Smooth muscle cell (in vitro differentiated cells): ENCODE measurements around the gene SIGLEC8. TPM values are rescaled to one million over a fixed set of nuclear protein-coding genes. Genes with fewer than 3 reads are reported as not detected.

Experiments
- DNase-seq: peaks from one replicate; lab custom pipeline; 2025; ENCODE audit not compliant: unreplicated experiment; lab: John Stamatoyannopoulos, UW
- H2AFZ ChIP-seq: fragments of 200-600 bp; sonication (generic); 2 replicates; pipeline ENCODE4 v1.6.0; 2016; ENCODE audit warnings: antibody characterized with exemption, low read depth, mild to moderate bottlenecking
- H3F3A ChIP-seq: fragments of 200-600 bp; sonication (generic); 2 replicates; pipeline ENCODE4 v1.6.0; 2017; ENCODE audit warnings: antibody characterized with exemption, low read depth
- H3K27ac ChIP-seq: fragments of 200-600 bp; sonication (generic); 2 replicates; pipeline ENCODE4 v1.5.1; 2016; ENCODE audit warnings: low read depth, mild to moderate bottlenecking
- H3K27me3 ChIP-seq: fragments of 200-600 bp; sonication (generic); 2 replicates; pipeline ENCODE4 v1.6.1; 2016; ENCODE audit warnings: low read depth, mild to moderate bottlenecking
- H3K36me3 ChIP-seq: fragments of 200-600 bp; sonication (generic); 2 replicates; pipeline ENCODE4 v1.5.1; 2016; ENCODE audit warnings: low read depth
- H3K4me1 ChIP-seq: fragments of 200-600 bp; sonication (generic); 2 replicates; pipeline ENCODE4 v1.5.1; 2016; ENCODE audit warnings: low read depth
- H3K4me2 ChIP-seq: fragments of 200-600 bp; sonication (generic); 2 replicates; pipeline ENCODE4 v1.6.0; 2016; ENCODE audit warnings: mild to moderate bottlenecking
- H3K4me3 ChIP-seq: fragments of 200-600 bp; sonication (generic); 2 replicates; pipeline ENCODE4 v1.5.1; 2016; ENCODE audit warnings: mild to moderate bottlenecking
- H3K79me2 ChIP-seq: fragments of 200-600 bp; sonication (generic); 2 replicates; pipeline ENCODE4 v1.6.0; 2016; ENCODE audit warnings: low read depth, mild to moderate bottlenecking
- H3K9ac ChIP-seq: fragments of 200-600 bp; sonication (generic); 2 replicates; pipeline ENCODE4 v1.6.0; 2016; ENCODE audit warnings: low read depth
- H3K9me3 ChIP-seq: fragments of 200-600 bp; sonication (generic); replicated peaks from 2 replicates; pipeline ENCODE4 v1.5.1; 2016; ENCODE audit warnings: low read depth
- H4K20me1 ChIP-seq: fragments of 200-600 bp; sonication (generic); 2 replicates; pipeline ENCODE4 v1.6.0; 2016; ENCODE audit warnings: low read depth
- CTCF ChIP-seq: fragments of 200-600 bp; sonication (generic); IDR thresholded peaks from 2 replicates; pipeline ENCODE4 v1.5.1; 2017; ENCODE audit warnings: borderline replicate concordance, mild to moderate bottlenecking, antibody characterized with exemption; ENCODE audit not compliant: insufficient read depth, poor library complexity, severe bottlenecking
- WGBS: methylation state at CpG from one replicate; pipeline ENCODE4 v1.1.7; 2016; ENCODE audit warnings: low lambda C conversion rate; 5-methylcytosine and 5-hydroxymethylcytosine counted together
- polyA plus RNA-seq: library from polyadenylated mRNA; unstranded; fragments of >200 nt; fragmentation: Nextera tagmentation; extraction: Ambion mirVana; gene quantifications from 2 replicates; pipeline ENCODE4 v1.2.1, GENCODE V29; 2016
- total RNA-seq: library from RNA; depleted of rRNA; stranded (reverse); fragments of >200 nt; gene quantifications from 2 replicates; pipeline ENCODE4 v1.2.3, GENCODE V29; 2014

Gene SIGLEC8
- not detected in 2 replicates for total RNA-seq
- not detected in 2 replicates for polyA plus RNA-seq

DNA sequence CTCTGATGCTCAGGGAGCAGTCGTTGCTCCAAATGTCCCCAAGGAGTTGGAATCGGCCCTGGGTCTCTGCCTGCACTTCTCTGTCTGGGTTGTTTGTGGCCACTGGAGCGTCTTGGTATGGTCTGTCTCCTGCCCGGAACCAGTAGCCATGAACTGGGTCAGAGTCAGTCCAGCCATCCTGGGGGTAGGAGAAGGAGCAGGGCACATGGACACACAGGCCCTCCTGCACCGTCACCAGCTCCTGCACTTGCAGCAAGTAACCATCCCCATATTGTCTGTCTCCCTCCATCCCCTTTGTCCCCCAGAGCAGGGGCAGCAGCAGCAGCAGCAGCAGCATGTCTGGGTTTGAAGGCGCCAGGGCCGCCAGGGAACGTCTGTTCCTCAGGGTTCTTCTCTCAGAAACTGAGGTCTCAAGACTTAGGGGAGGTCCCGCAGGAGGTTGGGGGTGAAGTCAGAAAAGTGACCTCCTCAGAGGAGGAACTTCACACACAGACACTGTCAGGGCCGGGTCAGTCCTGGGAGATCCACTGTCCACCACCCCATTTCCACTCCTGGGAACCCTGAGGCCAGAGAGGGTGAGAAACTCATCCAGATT lies at the start of gene SIGLEC8:
Gene SIGLEC8 (minus strand): TSS at position 404 of the 595 bp plus-strand sequence. CDS start 67 bp downstream, at position 337.
- H3K4me1 ChIP-seq: no peaks in the 10 kb centered on the region
- WGBS: 68% methylated on average over 10 of the region's 10 CpGs
- no peak within 1 kb of the TSS for H3K9ac ChIP-seq
- no peak for DNase-seq
- H4K20me1 ChIP-seq: no peaks in the 10 kb centered on the region
- H3K4me2 ChIP-seq: no peak within 1 kb of the TSS
- no peak within 1 kb of the TSS for H3K27ac ChIP-seq
- no peak for TF ChIP-seq CTCF
- H3K27me3 ChIP-seq: no peaks in the 10 kb centered on the region
- no peaks in the 10 kb centered on the region for H3K79me2 ChIP-seq
- no peaks in the 10 kb centered on the region for H3F3A ChIP-seq
- no peak within 1 kb of the TSS for H2AFZ ChIP-seq
- no peaks in the 10 kb centered on the region for H3K36me3 ChIP-seq
- no peak within 1 kb of the TSS for H3K4me3 ChIP-seq
- no peaks in the 10 kb centered on the region for H3K9me3 ChIP-seq

GRCh38 chr19:51507640-51508058 lies 49.4 kb upstream of the SIGLEC8 start:
- Histone ChIP-seq H3K4me2 (no peak overlapping the region), H3K9me3 (peaks cover 3% of the 10 kb centered on the region), H3K79me2 (no peaks in the 10 kb centered on the region), H2AFZ (no peak overlapping the region), H3K27me3 (no peaks in the 10 kb centered on the region), H3K9ac (no peak overlapping the region), H3K4me3 (no peak overlapping the region), H3K4me1 (no peaks in the 10 kb centered on the region), H3K27ac (no peak overlapping the region), H3K36me3 (no peaks in the 10 kb centered on the region), H3F3A (no peaks in the 10 kb centered on the region), H4K20me1 (no peaks in the 10 kb centered on the region)
- no peak for TF ChIP-seq CTCF
- DNase-seq: no peak
- 69% methylated on average over 6 of the region's 6 CpGs for WGBS

DNA sequence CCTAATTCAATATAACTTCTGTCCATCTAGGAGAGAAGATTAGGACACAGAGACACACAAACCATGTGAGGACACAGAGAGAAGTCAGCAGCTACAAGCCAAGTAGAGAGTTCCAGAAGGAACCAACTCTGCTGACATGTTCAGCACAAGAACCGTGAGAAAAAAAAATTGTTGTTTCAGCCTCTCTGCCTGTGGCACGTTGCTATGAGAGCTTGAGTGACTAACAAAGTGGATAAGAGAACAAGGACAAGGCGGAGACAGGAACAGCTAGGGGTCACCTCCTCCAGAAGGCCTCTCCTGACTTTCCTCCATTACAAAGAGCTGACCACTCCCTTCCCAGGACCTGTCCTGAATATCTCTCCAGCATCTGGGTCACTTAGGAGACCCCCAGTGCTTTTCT lies 48.9 kb upstream of the SIGLEC8 start:
- no peaks in the 10 kb centered on the region for H3F3A ChIP-seq
- no peak overlapping the region for H3K27ac ChIP-seq
- TF ChIP-seq CTCF: no peak
- no peak overlapping the region for H3K4me3 ChIP-seq
- H4K20me1 ChIP-seq: no peaks in the 10 kb centered on the region
- H2AFZ ChIP-seq: no peak overlapping the region
- WGBS: 47% methylated on average over 3 of the region's 3 CpGs
- DNase-seq: no peak
- no peak overlapping the region for H3K4me2 ChIP-seq
- no peaks in the 10 kb centered on the region for H3K4me1 ChIP-seq
- no peak overlapping the region for H3K9ac ChIP-seq
- no peaks in the 10 kb centered on the region for H3K27me3 ChIP-seq
- H3K79me2 ChIP-seq: no peaks in the 10 kb centered on the region
- no peaks in the 10 kb centered on the region for H3K36me3 ChIP-seq
- H3K9me3 ChIP-seq: peaks cover 3% of the 10 kb centered on the region

DNA sequence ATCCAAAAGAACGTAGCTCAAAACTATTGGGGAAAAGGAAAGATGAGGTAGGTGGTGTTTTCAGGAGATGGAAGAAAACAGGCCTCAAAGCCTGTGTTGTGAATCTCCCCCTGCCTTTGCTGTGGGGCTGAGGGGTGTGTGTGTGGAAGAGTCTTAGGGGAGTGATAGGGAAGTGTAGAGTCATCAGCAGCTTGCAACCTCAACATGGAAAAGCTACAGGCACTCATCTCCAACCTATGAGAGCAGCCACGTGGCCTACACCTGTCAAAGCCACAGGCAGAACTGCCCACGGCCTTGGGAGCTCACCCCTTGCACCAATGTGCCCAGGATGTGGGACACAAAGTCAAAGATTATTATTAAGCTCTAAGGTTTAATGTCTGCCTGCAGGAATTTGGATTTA lies 47.6 kb upstream of the SIGLEC8 start:
- Histone ChIP-seq H3F3A (no peaks in the 10 kb centered on the region), H3K4me2 (no peak overlapping the region), H3K9ac (no peak overlapping the region), H3K36me3 (no peaks in the 10 kb centered on the region), H3K79me2 (no peaks in the 10 kb centered on the region), H3K4me3 (no peak overlapping the region), H2AFZ (no peak overlapping the region), H3K4me1 (no peaks in the 10 kb centered on the region), H3K27me3 (no peaks in the 10 kb centered on the region), H3K9me3 (peaks cover 3% of the 10 kb centered on the region), H3K27ac (no peak overlapping the region), H4K20me1 (no peaks in the 10 kb centered on the region)
- WGBS: 24% methylated on average over 3 of the region's 3 CpGs
- TF ChIP-seq CTCF: no peak
- DNase-seq: no peak
